WERI-Rb-1 (cell line): ENCODE results near the gene IFITM2.
"Not testable (repeated sequence)": the region's sequence is repeated elsewhere in the genome, so short reads cannot be mapped to it uniquely, and the experiment has no call there.

Experiments
- DNase-seq: peaks from one replicate; pipeline ENCODE4 v3.0.0-alpha.2; 2020
- H3K27ac ChIP-seq: fragments of 250-450 bp; sonication (Bioruptor Pico); 2 replicates; pipeline ENCODE4 v1.5.1; 2020; ENCODE audit warnings: mild to moderate bottlenecking, moderate library complexity
- H3K27me3 ChIP-seq: fragments of 250-450 bp; sonication (Bioruptor Pico); 2 replicates; pipeline ENCODE4 v1.5.1; 2021; ENCODE audit warnings: mild to moderate bottlenecking, low read depth, moderate library complexity; ENCODE audit not compliant: insufficient read depth, severe bottlenecking
- H3K36me3 ChIP-seq: fragments of 250-450 bp; sonication (Bioruptor Pico); 2 replicates; pipeline ENCODE4 v1.5.1; 2020; ENCODE audit warnings: mild to moderate bottlenecking, moderate library complexity
- H3K4me3 ChIP-seq: 2 replicates; pipeline ENCODE4 v1.5.1; 2011; ENCODE audit warnings: low read depth, mild to moderate bottlenecking, control low read depth, low read length
- H3K9me3 ChIP-seq: fragments of 250-450 bp; sonication (Bioruptor Pico); 2 replicates; pipeline ENCODE4 v1.5.1; 2021; ENCODE audit warnings: mild to moderate bottlenecking, moderate library complexity; ENCODE audit not compliant: severe bottlenecking
- CTCF ChIP-seq: IDR thresholded peaks from 2 replicates; pipeline ENCODE4 v1.5.1; 2011; ENCODE audit warnings: low read depth, mild to moderate bottlenecking, control low read depth, inconsistent platforms, low read length

IFITM2 gene

GRCh38 chr11:328012-328411 lies 20.4 kb downstream of the IFITM2 start:
- TF ChIP-seq CTCF: no peak
- H3K27ac ChIP-seq: no peak overlapping the region
- H3K27me3 ChIP-seq: no peaks in the 10 kb centered on the region

DNA sequence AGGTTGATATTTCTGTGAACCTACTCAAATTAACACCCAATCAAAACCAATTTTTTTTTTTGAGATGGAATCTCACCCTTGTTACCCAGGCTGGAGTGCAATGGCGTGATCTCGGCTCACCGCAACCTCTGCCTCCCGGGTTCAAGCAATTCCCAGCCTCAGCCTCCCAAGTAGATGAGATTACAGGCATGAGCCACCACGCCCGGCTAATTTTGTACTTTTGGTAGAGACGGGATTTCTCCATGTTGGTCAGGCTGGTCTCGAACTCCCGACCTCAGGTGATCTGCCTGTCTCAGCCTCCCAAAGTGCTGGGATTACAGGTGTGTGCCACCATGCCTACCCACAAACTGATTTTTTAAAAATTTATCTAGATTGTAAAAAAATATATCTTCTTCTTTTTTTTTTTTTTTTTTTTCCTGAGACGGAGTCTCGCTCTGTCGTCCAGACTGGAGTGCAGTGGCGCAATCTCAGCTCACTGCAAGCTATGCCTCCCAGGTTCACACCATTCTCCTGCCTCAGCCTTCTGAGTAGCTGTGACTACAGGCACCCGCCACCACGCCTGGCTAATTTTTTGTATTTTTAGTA lies 21.0 kb downstream of the IFITM2 start:
- not testable (repeated sequence) for H3K9me3 ChIP-seq, DNase-seq, H3K4me3 ChIP-seq, H3K27me3 ChIP-seq, H3K36me3 ChIP-seq, H3K27ac ChIP-seq

More at GRCh38 chr11:328012-328411, 20.4 kb downstream of the IFITM2 start:
- no peak for DNase-seq
- H3K4me3 ChIP-seq: no peak overlapping the region
- H3K9me3 ChIP-seq: no peaks in the 10 kb centered on the region
- H3K36me3 ChIP-seq: no peaks in the 10 kb centered on the region

- DNase-seq: no peak
- no peaks in the 10 kb centered on the region for H3K36me3 ChIP-seq
- H3K27ac ChIP-seq: no peak overlapping the region
- TF ChIP-seq CTCF: no peak
- no peaks in the 10 kb centered on the region for H3K9me3 ChIP-seq
- no peaks in the 10 kb centered on the region for H3K27me3 ChIP-seq
- H3K4me3 ChIP-seq: no peak overlapping the region
Measured at GRCh38 chr11:329886-330253, 22.3 kb downstream of the IFITM2 start.

DNA sequence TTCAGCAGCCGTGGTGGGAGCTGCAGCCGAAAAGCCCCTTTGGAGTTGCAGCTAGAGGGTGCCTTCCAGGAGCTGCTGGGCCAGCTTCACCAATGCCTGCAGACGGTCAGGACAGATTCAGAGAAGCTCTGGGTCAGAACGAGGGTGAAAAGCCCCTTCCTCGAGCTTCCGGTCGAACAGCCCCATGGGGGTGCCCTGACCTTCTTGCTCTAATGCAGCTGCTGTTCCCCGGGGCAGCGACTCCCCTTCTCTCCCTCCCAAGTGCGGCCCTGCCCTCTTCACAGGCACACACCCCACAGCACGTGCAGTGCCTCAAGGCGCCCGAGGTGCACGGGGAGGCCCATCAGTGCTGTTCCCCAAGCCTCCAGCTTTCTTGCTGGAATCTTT lies 22.7 kb downstream of the IFITM2 start:
- Histone ChIP-seq H3K27me3 (no peaks in the 10 kb centered on the region), H3K27ac (no peak overlapping the region), H3K36me3 (no peaks in the 10 kb centered on the region), H3K9me3 (no peaks in the 10 kb centered on the region), H3K4me3 (no peak overlapping the region)
- TF ChIP-seq CTCF: no peak
- no peak for DNase-seq

GRCh38 chr11:330694-331357 lies 23.2 kb downstream of the IFITM2 start:
- H3K27me3 ChIP-seq: no peaks in the 10 kb centered on the region
- no peak overlapping the region for H3K4me3 ChIP-seq
- no peak overlapping the region for H3K27ac ChIP-seq
- H3K9me3 ChIP-seq: no peaks in the 10 kb centered on the region
- no peak for TF ChIP-seq CTCF
- no peaks in the 10 kb centered on the region for H3K36me3 ChIP-seq
- no peak for DNase-seq

GRCh38 chr11:331358-332060 lies 23.9 kb downstream of the IFITM2 start:
- H3K27ac ChIP-seq: no peak overlapping the region
- no peaks in the 10 kb centered on the region for H3K36me3 ChIP-seq
- H3K4me3 ChIP-seq: no peak overlapping the region
- no peaks in the 10 kb centered on the region for H3K27me3 ChIP-seq
- no peak for TF ChIP-seq CTCF
- DNase-seq: no peak
- no peaks in the 10 kb centered on the region for H3K9me3 ChIP-seq
